Measurements from ENCODE around the gene P4HA3.

The P4HA3 gene

GRCh38 chr11:74330075-74330858, 18.8 kb upstream of the P4HA3 start:
- no peaks in the 10 kb centered on the region for H3K27me3 ChIP-seq (ENCODE audit: low read depth, low read length)
- no peaks in the 10 kb centered on the region for H4K20me1 ChIP-seq (ENCODE audit: insufficient read depth, low read length)
- H3K4me1 ChIP-seq (ENCODE audit: low read length) = no peaks in the 10 kb centered on the region
- no peak overlapping the region for H3K4me2 ChIP-seq (ENCODE audit: low read length)
- no peak overlapping the region for H3K27ac ChIP-seq (ENCODE audit: low read length)
- no peak overlapping the region for H2AFZ ChIP-seq (ENCODE audit: low read depth, low read length)
- H3K9me3 ChIP-seq (ENCODE audit: insufficient read depth, low read length) = no peaks in the 10 kb centered on the region
- H3K36me3 ChIP-seq (replicated peaks; ENCODE audit: low read depth, low read length) = no peaks in the 10 kb centered on the region
- H3K79me2 ChIP-seq (ENCODE audit: low read length) = no peaks in the 10 kb centered on the region
- H3K9ac ChIP-seq (ENCODE audit: low read length) = no peak overlapping the region
- TF ChIP-seq CTCF (IDR thresholded peaks at IDR 0.05; ENCODE audit: low read depth, low read length) (no peak), EZH2phosphoT487 (IDR thresholded peaks at IDR 0.05; ENCODE audit: low read depth) (no peak)
- H3K4me3 ChIP-seq (ENCODE audit: low read length) = no peak overlapping the region

- Histone ChIP-seq H3K27me3 (ENCODE audit: low read depth, low read length) (no peaks in the 10 kb centered on the region), H2AFZ (ENCODE audit: low read depth, low read length) (no peak overlapping the region), H3K4me3 (ENCODE audit: low read length) (no peak overlapping the region), H3K79me2 (ENCODE audit: low read length) (no peaks in the 10 kb centered on the region), H3K9me3 (ENCODE audit: insufficient read depth, low read length) (no peaks in the 10 kb centered on the region), H3K4me2 (ENCODE audit: low read length) (no peak overlapping the region), H4K20me1 (ENCODE audit: insufficient read depth, low read length) (no peaks in the 10 kb centered on the region), H3K36me3 (replicated peaks; ENCODE audit: low read depth, low read length) (no peaks in the 10 kb centered on the region), H3K4me1 (ENCODE audit: low read length) (no peaks in the 10 kb centered on the region; the same call in 1 of the 2 replicates), H3K27ac (ENCODE audit: low read length) (no peak overlapping the region), H3K9ac (ENCODE audit: low read length) (no peak overlapping the region)
- TF ChIP-seq EZH2phosphoT487 (IDR thresholded peaks at IDR 0.05; ENCODE audit: low read depth) (no peak), CTCF (IDR thresholded peaks at IDR 0.05; ENCODE audit: low read depth, low read length) (no peak)
Measured at GRCh38 chr11:74327076-74327475, 15.6 kb upstream of the P4HA3 start.

- H2AFZ ChIP-seq (ENCODE audit: low read depth, low read length) = no peak overlapping the region
- no peaks in the 10 kb centered on the region for H4K20me1 ChIP-seq (ENCODE audit: insufficient read depth, low read length)
- no peak overlapping the region for H3K27ac ChIP-seq (ENCODE audit: low read length)
- no peak overlapping the region for H3K4me3 ChIP-seq (ENCODE audit: low read length)
- H3K9me3 ChIP-seq (ENCODE audit: insufficient read depth, low read length) = no peaks in the 10 kb centered on the region
- H3K36me3 ChIP-seq (replicated peaks; ENCODE audit: low read depth, low read length) = no peaks in the 10 kb centered on the region
- no peaks in the 10 kb centered on the region for H3K27me3 ChIP-seq (ENCODE audit: low read depth, low read length)
- H3K4me1 ChIP-seq (ENCODE audit: low read length) = peaks cover 4% of the 10 kb centered on the region
- H3K4me2 ChIP-seq (ENCODE audit: low read length) = no peak overlapping the region
- no peaks in the 10 kb centered on the region for H3K79me2 ChIP-seq (ENCODE audit: low read length)
- H3K9ac ChIP-seq (ENCODE audit: low read length) = no peak overlapping the region
- TF ChIP-seq EZH2phosphoT487 (IDR thresholded peaks at IDR 0.05; ENCODE audit: low read depth) = no peak
- TF ChIP-seq CTCF (IDR thresholded peaks at IDR 0.05; ENCODE audit: low read depth, low read length) = no peak
Measured at GRCh38 chr11:74326665-74327064, 15.2 kb upstream of the P4HA3 start.

GRCh38 chr11:74325649-74326645, 14.5 kb upstream of the P4HA3 start:
- no peaks in the 10 kb centered on the region for H4K20me1 ChIP-seq (ENCODE audit: insufficient read depth, low read length)
- no peak overlapping the region for H3K27ac ChIP-seq (ENCODE audit: low read length)
- no peak overlapping the region for H2AFZ ChIP-seq (ENCODE audit: low read depth, low read length)
- no peaks in the 10 kb centered on the region for H3K36me3 ChIP-seq (replicated peaks; ENCODE audit: low read depth, low read length)
- no peak overlapping the region for H3K4me2 ChIP-seq (ENCODE audit: low read length)
- peaks cover 8% of the 10 kb centered on the region for H3K4me1 ChIP-seq (ENCODE audit: low read length)
- no peak overlapping the region for H3K9ac ChIP-seq (ENCODE audit: low read length)
- no peaks in the 10 kb centered on the region for H3K9me3 ChIP-seq (ENCODE audit: insufficient read depth, low read length)
- H3K79me2 ChIP-seq (ENCODE audit: low read length) = no peaks in the 10 kb centered on the region
- TF ChIP-seq CTCF (IDR thresholded peaks at IDR 0.05; ENCODE audit: low read depth, low read length) = no peak
- TF ChIP-seq EZH2phosphoT487 (IDR thresholded peaks at IDR 0.05; ENCODE audit: low read depth) = no peak
- no peaks in the 10 kb centered on the region for H3K27me3 ChIP-seq (ENCODE audit: low read depth, low read length)
- H3K4me3 ChIP-seq (ENCODE audit: low read length) = no peak overlapping the region

All from OCI-LY3 (cell line).